HG02981 (cell line): ENCODE measurements around the gene PUS1.
"Not testable (repeated sequence)": the region's sequence is repeated elsewhere in the genome, so short reads cannot be mapped to it uniquely, and the experiment has no call there.

Source experiments
- ATAC-seq: cut with Tn5 transposase; IDR thresholded peaks from one replicate; pipeline ENCODE4 v1.9.1; 2021; ENCODE audit warnings: mild to moderate bottlenecking, moderate library complexity; ENCODE audit not compliant: unreplicated experiment

The PUS1 gene

DNA sequence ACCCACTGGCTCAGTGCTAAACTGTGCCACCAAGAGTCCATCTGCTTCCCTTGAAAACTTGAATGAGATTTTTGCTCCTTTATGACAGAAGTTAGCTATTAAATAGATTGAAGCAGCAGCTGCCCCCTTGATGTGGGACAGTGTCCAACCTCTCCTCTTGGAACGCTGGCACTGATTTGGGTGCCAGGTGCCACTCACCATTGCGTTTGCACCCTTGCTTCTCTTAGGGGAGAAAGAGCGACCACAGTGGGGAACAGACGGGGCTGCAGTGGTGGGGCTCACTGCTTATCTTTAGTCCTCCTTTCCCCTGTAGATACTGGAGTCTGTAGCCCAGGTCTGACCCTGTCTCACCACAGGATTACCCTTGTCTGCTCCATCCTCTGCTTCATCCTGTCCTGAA is 30.0 kb downstream of the PUS1 start:
- ATAC-seq, result no peak

DNA sequence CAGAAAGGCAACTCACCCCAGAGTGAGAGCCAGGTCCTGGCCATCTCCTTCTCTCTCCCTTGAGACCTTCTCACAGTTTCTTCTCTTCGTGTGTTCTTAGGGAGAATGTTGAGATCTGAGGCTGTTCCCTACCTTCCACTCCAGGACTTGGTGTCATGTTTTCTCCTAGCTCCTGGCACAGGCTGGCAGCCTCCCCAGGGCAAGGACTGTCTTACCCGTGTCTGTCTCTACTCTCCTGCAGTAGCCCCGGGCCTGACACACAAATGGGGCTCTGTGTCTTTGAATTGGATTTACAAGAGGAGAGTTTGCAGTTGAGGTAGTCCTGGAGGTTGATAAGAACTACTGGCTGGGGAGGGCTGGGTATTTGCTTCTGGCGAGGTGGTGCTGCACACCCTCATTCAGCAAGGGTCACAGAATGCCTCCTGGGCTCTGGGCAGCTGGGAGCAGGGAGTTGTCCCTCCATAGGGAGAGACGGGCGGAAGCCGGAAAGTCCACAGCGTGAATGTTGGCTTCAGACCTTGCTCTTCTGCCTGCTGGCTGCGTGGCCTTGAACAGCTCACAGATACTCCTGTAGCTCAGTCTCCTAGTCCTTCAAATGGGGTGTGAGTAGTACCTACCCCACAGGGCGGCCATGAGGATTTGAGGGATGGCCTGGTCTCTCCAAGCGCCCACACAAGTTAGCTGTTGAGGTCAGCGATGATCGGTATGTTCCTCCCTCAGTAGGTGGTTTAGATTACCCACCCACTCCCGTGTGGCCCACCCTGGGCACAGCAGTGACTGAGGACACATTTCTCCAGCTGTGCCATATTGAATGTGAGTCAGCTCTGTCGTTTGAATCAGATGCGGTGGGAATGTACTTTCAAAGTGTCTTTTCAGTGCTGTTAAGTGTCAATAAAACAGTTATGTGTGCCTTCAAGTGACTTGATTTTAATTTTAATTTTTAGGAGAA is 30.8 kb downstream of the PUS1 start:
- no peak for ATAC-seq

DNA sequence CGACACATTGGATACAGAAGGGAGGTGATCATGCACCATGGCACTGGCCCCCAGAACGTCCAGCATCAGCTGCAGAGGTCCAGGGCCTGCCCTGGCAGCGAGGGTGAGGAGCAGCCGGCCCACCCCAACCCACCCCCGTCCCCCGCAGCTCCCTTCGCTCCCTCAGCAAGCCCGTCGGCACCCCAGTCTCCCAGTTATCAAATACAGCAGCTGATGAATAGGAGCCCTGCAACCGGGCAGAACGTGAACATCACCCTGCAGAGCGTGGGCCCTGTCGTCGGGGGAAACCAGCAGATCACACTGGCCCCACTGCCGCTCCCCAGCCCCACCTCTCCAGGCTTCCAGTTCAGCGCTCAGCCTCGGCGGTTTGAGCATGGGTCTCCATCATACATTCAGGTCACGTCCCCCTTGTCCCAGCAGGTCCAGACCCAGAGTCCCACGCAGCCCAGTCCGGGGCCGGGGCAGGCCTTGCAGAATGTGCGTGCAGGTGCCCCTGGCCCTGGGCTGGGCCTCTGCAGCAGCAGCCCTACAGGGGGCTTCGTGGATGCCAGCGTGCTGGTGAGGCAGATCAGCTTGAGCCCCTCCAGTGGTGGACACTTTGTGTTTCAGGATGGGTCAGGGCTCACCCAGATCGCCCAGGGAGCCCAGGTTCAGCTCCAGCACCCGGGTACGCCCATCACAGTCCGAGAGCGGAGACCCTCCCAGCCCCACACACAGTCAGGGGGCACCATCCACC is 31.7 kb downstream of the PUS1 start:
- not testable (repeated sequence) for ATAC-seq

GRCh38 chr12:131961328-131961727 is 32.3 kb downstream of the PUS1 start:
- not testable (repeated sequence) for ATAC-seq

DNA sequence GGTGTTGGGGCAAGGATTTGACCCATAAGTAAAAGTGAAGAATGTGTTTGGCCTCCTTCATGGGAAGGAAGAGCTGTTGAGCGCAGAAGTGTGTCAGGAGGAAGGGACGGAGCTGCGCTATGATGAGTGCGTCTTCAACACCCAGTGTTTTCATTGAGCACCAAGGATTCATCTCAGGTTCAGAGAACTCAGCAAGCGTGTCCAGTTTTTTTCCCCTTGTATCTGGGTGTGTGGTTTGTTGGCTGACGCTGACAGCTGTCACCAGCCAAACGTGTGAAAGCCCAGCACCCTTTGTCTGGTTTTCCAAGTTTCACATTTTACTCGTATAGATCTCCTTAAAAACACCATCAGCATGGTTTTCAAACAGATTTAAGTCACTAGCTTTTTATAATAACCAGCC is 33.0 kb downstream of the PUS1 start:
- ATAC-seq, result no peak

DNA sequence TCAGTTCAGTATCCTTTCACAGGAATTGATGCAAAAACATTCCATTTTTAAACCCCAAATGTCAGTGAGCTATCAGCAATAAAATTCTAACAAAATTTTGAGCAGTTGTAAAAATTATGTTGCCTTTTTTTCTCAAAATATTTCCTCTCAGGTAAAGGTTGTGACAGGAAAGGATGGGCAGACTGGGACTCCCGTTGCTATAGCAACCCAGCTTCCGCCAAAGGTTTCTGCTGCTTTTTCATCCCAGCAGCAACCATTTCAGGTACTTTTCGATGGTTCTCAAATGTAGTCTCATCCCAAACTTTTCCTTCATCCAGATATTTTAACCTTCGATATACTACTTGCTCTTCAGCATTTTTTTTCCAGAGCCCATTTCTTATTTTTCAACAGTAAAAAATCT is 34.3 kb downstream of the PUS1 start:
- no peak for ATAC-seq

- no peak for ATAC-seq
These were observed 36.0 kb downstream of the PUS1 start for GRCh38 chr12:131965073-131965472.

DNA sequence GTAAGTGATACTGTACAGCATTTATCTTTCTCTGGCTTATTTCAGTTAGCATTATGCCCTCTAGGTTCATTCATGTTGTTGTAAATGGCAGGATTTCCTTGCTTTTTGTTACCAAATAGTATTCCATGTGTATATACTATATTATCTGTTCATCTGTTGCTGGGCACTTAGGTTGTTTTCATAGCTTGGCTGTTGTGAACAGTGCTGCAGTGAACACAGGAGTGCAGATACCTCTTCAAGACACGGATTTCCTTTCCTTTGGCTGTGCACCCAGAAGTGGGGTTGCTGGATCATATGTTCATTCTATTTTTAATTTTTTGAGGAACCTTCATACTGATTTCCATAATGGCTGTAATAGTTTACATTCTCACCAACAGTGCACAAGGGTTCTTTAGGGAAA is 42.1 kb downstream of the PUS1 start:
- ATAC-seq, result no peak

DNA sequence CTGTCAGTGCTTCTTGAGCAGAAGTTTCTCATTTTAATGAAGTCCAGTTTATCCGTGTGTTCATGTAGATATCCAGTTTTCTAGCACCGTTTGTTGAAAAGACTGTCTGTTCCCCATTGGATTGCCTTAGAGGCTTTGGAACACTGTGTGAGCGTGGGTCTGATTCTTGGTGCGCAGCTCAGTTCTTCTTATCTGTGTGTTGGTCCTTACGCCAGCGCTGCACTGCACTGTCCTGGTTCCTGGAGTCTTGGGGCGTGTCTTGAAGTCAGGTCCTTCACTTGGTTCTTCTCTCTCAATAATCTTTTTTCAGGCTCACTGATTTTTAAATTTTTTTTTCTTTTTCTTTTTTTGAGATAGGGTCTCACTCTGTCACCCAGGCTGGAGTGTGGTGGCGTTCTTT is 46.2 kb downstream of the PUS1 start:
- no peak for ATAC-seq

DNA sequence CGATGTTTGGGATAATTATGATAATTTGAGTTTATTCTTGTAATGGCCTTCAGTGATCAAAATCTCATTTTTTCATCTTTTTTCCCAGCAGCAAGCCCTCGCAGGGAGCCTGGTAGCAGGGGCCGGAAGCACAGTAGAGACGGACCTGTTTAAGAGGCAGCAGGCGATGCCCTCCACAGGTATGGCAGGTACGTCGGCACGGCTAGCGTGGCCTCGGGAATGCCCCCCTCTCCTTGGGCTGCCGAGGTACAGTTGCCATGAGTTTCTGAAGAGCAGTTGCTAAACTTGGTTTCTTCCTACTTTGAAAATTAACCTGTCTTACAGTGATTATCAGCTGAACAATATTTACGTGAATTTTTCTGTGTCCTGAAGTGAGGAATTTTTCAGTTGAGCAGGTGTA is 50.5 kb downstream of the PUS1 start:
- ATAC-seq, result no peak

DNA sequence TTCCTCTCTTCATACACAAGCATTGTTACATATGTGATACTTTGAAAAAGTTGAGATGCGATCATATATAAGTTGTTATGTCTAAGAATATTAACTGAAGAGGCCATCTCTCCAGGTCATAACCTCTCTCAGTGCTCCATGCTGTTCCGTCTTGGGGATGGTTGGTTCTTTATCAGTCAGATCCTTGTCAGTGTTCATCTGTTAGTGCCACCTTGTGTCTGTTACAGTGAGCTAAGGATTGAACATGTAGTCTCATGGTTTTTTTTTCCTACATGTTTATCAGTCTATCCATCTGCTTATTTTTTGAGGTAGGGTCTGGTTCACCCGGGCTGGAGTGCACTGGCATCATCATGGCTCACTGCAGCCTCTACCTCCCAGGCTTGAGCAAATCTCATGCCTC is 51.2 kb downstream of the PUS1 start:
- no peak for ATAC-seq

- ATAC-seq, result no peak
These were observed 52.3 kb downstream of the PUS1 start for GRCh38 chr12:131981388-131981787.

- ATAC-seq, result no peak
These were observed 53.0 kb downstream of the PUS1 start for GRCh38 chr12:131982041-131982440.

DNA sequence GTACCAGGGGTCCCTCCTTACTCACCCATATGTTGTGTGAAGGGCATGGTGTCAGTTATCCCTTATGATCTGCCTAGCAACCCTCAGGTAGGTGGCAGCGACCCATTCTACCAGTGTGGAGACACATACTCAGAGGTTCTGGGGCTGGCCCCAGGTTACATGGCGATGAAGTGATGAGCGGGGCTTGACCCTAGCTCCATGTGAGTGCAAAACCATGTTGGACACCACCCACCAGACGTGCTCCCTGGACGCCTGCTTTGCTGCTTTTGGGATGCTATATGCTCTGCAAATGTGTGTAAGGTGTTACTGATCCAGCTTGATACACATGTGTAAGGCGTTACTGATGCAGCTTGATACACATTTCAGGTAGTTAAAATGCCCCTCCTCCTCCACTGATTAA is 54.0 kb downstream of the PUS1 start:
- ATAC-seq, result no peak

- no peak for ATAC-seq
These were observed 54.5 kb downstream of the PUS1 start for GRCh38 chr12:131983554-131983953.

DNA sequence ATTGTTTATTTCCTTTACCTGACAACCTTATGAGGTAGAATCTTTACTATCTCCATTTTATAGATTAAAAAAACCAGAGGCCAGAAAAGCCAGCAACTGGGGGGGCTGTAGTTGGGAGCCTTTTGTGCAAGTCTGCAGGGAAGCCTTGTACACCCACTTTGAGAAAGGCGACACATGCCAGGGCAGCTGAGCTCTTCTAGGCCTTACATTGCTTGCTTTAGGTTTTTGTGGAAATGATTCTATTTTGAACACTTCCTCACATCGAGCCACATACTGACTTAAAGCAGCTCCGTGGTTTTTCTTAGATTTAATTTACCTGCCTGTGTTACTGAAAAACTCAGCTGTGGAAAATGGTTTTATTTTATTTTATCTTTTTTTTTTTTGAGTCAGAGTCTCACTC is 55.3 kb downstream of the PUS1 start:
- ATAC-seq, result no peak

DNA sequence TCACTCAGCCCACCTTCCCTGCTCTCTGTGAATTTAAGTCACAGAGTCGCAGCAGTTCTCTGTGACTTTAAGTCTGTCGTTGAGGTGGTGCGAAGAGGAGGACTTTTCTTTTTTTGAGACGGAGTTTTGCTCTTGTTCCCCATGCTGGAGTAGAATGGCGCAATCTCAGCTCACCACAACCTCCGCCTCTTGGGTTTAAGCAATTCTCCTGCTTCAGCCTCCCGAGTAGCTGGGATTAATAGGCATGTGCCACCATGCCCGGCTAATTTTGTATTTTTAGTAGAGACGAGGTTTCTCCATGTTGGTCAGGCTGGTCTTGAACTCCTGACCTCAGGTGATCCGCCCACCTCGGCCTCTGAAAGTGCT is 56.4 kb downstream of the PUS1 start:
- not testable (repeated sequence) for ATAC-seq

DNA sequence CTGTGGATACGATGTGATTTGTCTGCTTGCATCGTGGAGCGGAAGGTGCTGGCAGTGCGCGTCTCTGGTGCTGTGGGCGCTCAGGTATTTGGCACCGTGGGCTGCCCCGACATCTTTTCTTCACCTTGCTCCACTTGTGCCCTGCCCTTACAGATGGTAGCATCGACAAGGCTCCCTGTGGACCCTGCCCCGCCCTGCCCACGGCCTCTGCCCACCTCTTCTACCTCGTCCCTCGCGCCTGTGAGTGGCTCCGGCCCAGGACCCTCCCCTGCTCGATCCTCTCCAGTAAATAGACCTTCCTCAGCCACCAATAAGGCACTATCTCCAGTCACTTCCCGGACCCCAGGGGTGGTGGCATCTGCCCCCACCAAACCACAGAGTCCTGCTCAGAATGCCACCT is 57.3 kb downstream of the PUS1 start:
- ATAC-seq, result no peak

GRCh38 chr12:131986910-131987309 is 57.8 kb downstream of the PUS1 start:
- ATAC-seq, result no peak

DNA sequence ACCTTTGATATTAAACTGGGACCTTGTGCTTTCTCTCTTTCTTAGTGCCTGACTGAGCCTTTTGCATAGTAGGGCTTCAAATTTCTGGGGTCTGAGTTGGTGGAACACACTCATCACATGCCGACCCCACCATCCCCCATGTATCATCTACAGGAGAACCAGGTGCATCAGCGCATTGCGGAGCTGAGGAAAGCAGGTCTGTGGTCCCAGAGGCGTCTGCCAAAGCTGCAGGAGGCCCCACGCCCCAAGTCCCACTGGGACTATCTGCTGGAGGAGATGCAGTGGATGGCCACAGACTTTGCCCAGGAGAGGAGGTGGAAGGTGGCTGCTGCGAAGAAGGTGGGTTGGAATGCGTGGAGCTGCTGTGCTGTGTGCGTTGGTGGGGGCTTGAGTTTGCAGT is 58.5 kb downstream of the PUS1 start:
- no peak for ATAC-seq

DNA sequence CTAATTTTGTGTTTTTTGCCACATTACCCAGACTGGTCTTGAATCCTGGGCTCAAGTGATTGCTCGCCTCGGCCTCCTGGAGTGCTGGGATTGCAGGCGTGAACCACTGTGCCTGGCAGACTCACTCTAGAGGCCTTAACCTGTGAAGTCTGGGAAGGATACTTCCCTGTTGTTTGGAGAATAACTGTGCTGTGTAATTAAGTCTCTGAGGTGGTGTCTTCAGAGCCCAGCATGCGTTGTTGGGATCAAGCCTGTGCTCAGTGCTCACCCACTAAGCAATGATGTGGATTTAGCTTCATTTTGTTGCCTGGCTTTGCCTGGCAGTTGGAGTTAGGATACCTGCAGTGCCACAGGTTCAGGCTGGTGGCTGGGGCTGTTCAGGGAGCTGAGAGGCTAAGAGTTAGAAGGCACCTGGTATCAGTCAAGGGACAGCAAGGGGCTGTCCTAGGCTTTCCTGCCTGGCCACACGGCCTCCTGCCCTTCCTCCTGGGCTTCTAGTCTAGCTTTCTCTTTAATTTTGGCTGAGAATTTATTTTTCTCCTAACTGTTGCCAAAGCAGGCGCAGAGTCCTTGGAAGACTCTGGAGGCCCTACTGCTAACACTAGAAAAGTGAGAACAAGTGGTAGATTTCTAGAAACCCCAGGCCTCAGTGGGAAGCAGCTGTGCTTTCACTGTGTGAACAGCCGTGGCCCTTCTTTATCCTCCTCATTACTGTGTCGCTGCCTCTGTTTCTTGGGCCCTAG is 59.1 kb downstream of the PUS1 start:
- no peak for ATAC-seq

- no peak for ATAC-seq
These were observed 59.9 kb downstream of the PUS1 start for GRCh38 chr12:131989021-131989420.
